Stimulated activated CD4-positive, alpha-beta T cell treated with anti-CD3 and anti-CD28 coated beads, TNF-alpha, amount 100 ng/mL, for 48 hours (primary cell): ENCODE results near the gene RBM38.
A peak's percentile ranks its signal among the peaks of the same experiment; 100 is the strongest.
"Not testable (repeated sequence)": the region's sequence is repeated elsewhere in the genome, so short reads cannot be mapped to it uniquely, and the experiment has no call there.

Experiments used
- DNase-seq, 3 donors: peaks; one replicate each; pipeline ENCODE4 v3.0.0-alpha.2; 2020; ENCODE audit warnings: low read depth in 3 of 3

RBM38 gene

DNA sequence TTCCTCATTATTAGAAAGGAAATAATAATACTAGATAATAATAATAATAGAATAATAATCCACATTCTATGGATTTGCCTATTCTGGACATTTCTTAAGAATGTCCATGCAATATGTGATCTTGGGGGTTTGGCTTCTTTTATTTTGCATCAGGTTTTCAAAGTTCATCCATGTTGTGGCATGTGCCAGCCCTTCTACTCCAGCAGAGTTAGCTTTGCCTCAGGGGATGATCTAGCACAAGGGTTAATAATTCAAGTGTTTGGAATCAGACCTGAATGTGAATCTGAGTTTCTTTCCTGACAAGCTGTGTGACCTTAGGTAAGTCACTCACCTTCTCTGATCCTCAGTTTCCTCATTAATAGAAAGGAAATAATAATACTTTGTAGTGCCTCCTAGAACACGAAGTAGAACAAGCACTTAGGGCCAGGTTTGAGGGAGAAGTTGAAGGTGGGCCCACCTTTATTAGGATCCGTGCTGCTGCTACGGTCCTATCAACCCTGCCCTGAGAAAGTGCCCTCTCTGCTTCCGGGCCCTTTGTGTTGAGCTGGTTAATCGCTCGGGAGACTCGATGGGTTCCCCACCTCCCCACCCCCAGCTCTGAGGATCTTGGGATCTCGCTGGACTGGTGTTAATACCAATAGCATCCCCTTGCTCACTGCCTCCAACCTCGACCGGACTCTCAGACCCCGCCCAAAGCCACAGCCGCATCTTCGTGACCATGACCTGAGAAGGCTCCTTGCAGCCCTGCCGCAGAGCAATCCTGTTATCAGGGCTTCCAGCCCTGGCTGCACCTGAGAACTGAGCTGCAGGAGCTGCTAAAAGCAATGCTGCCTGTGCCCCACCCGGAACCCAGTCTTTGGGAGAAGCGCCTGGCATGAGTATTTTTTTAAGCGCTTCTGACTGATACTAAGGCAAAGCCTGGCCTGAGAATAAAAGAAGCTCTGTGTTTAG is 26.9 kb downstream of the RBM38 start:
- no peak for DNase-seq

DNA sequence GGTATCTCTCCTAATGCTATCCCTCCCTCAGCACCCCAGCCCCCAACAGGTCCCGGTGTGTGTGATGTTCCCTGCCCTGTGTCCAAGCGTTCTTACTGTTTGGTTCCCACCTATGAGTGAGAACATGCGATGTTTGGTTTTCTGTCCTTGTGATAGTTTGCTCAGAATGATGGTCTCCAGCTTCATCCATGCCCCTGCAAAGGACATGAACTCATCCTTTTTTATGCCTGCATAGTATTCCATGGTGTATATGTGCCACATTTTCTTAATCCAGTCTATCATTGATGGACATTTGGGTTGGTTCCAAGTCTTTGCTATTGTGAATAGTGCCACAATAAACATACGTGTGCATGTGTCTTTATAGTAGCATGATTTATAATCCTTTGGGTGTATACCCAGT is 28.3 kb downstream of the RBM38 start:
- not testable (repeated sequence) for DNase-seq

DNA sequence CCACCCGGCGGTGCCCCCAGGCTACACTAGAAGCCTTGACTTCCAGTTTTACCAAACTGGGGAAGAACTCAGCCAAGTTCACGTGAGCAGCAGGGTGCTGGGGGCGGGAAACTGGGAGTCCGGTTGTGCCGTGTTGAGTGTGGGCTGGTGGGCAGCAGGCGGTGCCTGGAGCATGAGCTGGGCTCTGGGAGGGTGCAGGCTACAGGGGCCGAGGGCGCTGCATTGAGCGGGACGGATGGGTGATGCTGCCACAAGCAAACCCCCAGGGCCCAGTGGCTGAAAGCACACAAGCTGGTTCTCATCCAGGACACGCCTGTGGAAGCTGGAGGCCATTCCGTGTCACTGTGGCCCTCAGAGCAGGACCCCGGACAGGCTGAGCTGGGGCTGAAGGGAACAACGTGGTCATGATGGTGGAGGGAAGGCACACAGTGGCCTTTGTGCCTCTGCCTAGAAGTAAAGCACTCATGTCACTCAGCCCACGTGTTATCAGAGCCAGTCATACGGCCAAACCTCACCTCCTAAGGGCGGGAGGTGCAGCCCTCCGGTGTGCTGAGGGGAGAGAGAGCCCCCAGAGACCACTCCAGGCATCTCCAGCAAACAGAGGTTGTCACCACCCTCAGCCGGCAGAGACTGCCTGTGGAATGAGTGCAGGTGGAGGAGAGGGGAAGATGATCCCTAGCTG is 29.5 kb downstream of the RBM38 start:
- no peak for DNase-seq

- DNase-seq: no peak
Observed at GRCh38 chr20:57421253-57422220, 30.3 kb downstream of the RBM38 start.

DNA sequence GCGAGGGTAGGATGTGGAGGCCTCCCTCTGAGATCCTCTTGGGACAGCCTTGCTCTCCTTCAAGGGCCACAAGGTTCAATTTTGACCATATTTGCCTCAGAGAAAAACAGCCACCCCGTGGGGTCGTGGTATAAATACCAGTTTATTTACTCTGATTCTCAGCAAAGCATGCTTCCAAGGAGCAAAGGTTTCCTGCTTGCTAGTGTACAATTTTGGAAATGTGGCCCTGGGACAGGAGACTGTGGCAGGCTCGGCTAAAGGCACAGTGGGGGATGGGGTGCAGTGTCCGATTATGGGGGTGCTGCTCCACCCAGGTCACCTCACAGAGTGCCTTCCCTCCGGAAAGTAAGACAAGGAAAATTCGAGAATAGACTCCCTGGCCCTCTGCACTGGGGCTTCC is 31.1 kb downstream of the RBM38 start:
- no peak for DNase-seq

- DNase-seq: no peak
Observed at GRCh38 chr20:57425150-57426013, 34.2 kb downstream of the RBM38 start.

DNA sequence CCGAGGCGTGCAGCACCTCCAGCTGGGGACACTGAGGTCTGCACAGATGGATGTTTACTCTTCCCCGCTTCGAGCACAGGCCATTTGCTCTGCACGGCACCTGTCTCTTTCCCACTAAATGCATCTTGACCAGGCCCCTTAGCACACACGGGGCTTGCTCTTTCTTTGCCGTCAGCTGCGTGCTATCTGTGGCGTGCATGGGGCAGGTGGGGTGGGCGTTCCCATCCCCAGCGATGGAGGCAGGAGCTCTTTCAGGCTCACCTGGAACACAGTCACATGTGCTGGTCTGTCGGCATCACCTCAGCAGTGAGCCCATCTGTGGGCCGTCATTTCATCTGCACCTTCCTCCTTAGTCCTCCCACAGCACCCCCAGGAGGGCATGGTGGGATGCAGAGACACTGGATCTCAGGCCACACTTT is 35.1 kb downstream of the RBM38 start:
- no peak for DNase-seq

DNA sequence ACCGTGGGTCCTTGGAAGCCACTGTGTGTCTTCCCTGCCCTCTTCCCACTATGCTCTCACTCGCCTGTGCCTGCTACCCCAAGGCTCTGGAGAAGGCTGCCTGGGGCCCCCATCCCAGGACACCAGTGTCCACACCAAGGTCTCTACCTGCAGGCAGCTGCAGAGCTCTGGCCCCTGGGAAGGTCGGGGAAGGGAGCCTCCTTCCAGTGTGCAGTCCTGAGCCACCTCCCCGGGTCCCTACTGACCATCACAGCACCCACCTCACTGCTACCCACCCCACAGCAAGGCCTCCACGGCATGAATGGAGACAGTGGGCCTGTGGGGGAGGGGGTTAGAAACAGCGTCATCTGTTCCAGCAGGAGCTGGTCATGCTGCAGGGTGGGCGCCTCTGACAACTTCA is 35.6 kb downstream of the RBM38 start:
- no peak for DNase-seq

GRCh38 chr20:57428324-57429158 is 37.3 kb downstream of the RBM38 start:
- no peak for DNase-seq

GRCh38 chr20:57429159-57429496 is 37.9 kb downstream of the RBM38 start:
- DNase-seq: no peak

- DNase-seq: no peak
Observed at GRCh38 chr20:57429580-57430200, 38.5 kb downstream of the RBM38 start.

DNA sequence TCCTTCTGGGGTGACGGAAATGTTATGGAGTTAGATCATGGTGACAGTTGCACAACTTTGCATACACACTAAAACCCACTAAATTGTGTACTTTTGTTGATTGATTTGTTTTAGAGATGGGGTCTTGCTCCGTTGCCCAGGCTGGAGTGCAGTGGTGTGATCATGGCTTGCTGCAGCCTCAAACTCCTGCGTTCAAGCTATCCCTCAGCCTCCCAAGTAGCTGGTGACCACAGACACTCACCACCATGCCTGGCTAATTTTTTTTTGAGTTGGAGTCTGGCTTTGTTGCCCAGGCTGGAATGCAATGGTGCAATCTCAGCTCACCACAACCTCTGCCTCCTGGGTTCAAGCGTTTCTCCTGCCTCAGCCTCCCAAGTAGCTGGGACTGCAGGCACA is 39.0 kb downstream of the RBM38 start:
- DNase-seq: not testable (repeated sequence)

DNA sequence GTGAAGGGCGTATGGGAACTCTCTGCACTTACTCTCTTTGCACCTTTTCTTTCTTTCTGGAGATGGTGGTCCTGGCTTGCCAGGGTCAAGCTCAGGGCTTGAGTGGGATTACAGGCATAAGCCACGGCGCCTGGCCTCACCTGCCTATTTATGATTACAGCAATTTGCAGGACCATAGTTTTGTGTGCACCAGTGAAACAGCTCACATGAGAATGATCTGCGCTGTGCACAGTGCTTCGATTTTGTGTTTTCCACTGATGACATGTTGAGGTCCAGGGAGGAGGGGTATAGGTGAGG is 40.3 kb downstream of the RBM38 start:
- DNase-seq: no peak

DNA sequence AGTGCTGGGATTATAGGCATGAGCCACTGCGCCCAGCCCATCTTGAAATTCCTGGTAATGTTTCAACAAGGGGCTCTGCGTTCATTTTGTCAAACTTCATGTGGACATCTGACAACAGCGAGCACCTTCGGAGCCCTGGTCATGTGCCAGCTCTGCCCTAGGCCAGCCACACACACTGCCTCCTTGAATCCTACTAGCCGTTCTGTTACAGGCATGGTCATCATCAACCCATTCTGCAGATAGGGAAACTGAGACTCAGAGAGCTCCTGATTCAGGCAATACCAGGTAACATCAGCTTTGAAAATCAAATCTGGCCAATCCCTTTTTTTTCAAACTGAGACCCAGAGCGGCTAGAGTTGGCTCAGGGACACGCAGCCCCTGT is 41.3 kb downstream of the RBM38 start:
- no peak for DNase-seq

- peak; percentile 35 to 51 (median 48) for DNase-seq
Observed at GRCh38 chr20:57432862-57433491, 41.8 kb downstream of the RBM38 start.

DNA sequence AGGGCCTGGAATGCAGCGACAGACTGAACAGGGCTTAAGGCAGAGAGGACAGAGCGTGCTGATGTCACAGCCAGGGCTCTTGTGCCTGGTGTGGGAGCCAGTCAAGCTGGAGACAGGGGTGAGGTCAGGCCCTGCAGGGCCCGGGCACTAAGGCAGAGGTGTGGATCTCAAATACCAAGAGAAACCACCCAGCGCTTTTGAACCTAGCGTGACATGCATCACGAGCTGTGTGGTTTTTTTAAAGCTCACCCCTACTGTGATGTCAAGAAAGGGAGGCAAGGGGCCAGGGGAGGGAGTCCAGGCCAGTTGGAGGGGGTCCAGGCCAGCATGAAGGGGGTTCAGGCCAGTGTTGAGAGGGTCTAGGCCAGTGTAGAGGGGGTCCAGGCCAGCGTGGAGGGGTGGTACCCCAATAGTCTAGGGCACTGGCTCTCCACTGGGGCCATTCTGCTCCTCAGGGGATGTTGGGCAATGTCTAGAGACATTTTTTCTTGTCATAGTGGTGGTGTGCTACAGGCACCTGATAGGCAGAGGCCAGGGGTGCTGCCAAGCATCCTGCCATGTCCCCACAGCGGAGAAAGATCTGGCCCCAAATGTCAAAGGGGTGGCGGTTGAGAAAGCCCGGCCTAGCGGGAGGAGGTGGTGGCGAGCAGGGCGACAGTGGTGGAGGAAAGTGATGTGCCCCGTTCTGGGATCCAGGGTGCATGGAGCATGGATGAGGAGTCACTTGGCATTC is 42.6 kb downstream of the RBM38 start:
- peak in 1 of 3 donors; percentile 13 for DNase-seq

- no peak for DNase-seq
Observed at GRCh38 chr20:57434390-57434700, 43.1 kb downstream of the RBM38 start.

- DNase-seq: no peak
Observed at GRCh38 chr20:57435105-57435497, 43.9 kb downstream of the RBM38 start.
